Mammary epithelial cell (primary cell): ENCODE data around the gene WDR74.

ENCODE experiments used
- EZH2 ChIP-seq: IDR thresholded peaks from 2 replicates; pipeline ENCODE4 v1.6.1; 2012; ENCODE audit warnings: low read length, inconsistent platforms, borderline replicate concordance
- TF ChIP-seq, protein P1 (sequence below), 2 donors: IDR thresholded peaks in 1 of 2; conservative IDR thresholded peaks in 1 of 2; 2 replicates each; pipeline ENCODE4 v1.5.1; 2011 to 2012; ENCODE audit warnings: inconsistent platforms in 2 of 2, low read length in 2 of 2, mild to moderate bottlenecking in 2 of 2, control low read depth in 1 of 2, low read depth in 1 of 2; ENCODE audit not compliant: insufficient read depth in 1 of 2; ENCODE audit errors: extremely low read depth in 1 of 2

DNA sequence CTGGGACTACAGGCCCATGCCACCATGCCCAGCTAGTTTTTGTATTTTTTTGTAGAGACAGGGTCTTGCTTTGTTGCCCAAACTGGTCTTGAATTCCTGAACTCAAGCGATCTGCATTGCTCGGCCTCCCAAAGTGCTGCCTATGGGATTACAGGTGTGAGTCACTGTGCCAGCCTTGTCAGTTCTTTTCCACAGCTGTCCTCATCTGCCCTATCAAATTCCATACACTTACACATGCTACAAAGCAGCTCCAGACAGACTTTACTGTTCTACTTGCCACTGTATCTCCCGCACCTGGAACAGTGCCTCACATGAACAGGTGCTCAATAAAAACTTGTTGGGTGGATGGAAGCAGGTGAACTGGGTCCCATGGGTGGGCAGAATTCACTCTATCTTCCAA is 15.7 kb downstream of the WDR74 start:
- TF ChIP-seq, protein P1, sequence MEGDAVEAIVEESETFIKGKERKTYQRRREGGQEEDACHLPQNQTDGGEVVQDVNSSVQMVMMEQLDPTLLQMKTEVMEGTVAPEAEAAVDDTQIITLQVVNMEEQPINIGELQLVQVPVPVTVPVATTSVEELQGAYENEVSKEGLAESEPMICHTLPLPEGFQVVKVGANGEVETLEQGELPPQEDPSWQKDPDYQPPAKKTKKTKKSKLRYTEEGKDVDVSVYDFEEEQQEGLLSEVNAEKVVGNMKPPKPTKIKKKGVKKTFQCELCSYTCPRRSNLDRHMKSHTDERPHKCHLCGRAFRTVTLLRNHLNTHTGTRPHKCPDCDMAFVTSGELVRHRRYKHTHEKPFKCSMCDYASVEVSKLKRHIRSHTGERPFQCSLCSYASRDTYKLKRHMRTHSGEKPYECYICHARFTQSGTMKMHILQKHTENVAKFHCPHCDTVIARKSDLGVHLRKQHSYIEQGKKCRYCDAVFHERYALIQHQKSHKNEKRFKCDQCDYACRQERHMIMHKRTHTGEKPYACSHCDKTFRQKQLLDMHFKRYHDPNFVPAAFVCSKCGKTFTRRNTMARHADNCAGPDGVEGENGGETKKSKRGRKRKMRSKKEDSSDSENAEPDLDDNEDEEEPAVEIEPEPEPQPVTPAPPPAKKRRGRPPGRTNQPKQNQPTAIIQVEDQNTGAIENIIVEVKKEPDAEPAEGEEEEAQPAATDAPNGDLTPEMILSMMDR (conservative IDR thresholded peaks at IDR 0.05 in 1 of 2, IDR thresholded peaks at IDR 0.05 in 1 of 2; ENCODE audit: extremely low read depth in 1 of 2, insufficient read depth in 1 of 2, low read depth in 1 of 2, low read length in 2 of 2), result no peak
- TF ChIP-seq EZH2, result no peak
